Measurements from ENCODE around the gene SMIM24.

SMIM24 gene

GRCh38 chr19:3504735-3505134 lies 24.4 kb upstream of the SMIM24 start:
- no peak for DNase-seq (ENCODE audit: extremely low read depth, low read depth)
- H3K4me3 ChIP-seq (replicated peaks; ENCODE audit: low read depth, low read length), result no peak overlapping the region
- TF ChIP-seq, protein P1, sequence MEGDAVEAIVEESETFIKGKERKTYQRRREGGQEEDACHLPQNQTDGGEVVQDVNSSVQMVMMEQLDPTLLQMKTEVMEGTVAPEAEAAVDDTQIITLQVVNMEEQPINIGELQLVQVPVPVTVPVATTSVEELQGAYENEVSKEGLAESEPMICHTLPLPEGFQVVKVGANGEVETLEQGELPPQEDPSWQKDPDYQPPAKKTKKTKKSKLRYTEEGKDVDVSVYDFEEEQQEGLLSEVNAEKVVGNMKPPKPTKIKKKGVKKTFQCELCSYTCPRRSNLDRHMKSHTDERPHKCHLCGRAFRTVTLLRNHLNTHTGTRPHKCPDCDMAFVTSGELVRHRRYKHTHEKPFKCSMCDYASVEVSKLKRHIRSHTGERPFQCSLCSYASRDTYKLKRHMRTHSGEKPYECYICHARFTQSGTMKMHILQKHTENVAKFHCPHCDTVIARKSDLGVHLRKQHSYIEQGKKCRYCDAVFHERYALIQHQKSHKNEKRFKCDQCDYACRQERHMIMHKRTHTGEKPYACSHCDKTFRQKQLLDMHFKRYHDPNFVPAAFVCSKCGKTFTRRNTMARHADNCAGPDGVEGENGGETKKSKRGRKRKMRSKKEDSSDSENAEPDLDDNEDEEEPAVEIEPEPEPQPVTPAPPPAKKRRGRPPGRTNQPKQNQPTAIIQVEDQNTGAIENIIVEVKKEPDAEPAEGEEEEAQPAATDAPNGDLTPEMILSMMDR (IDR thresholded peaks at IDR 0.05; ENCODE audit: low read depth, low read length, missing control alignments), result no peak

GRCh38 chr19:3503036-3503572 lies 22.8 kb upstream of the SMIM24 start:
- TF ChIP-seq, protein P1 (IDR thresholded peaks at IDR 0.05; ENCODE audit: low read depth, low read length, missing control alignments), result no peak
- no peak overlapping the region for H3K4me3 ChIP-seq (replicated peaks; ENCODE audit: low read depth, low read length)
- DNase-seq (ENCODE audit: extremely low read depth, low read depth), result no peak

- TF ChIP-seq, protein P1 (IDR thresholded peaks at IDR 0.05; ENCODE audit: low read depth, low read length, missing control alignments), result no peak
- no peak for DNase-seq (ENCODE audit: extremely low read depth, low read depth)
- H3K4me3 ChIP-seq (replicated peaks; ENCODE audit: low read depth, low read length), result no peak overlapping the region
Observed at GRCh38 chr19:3501780-3502179, 21.5 kb upstream of the SMIM24 start.

DNA sequence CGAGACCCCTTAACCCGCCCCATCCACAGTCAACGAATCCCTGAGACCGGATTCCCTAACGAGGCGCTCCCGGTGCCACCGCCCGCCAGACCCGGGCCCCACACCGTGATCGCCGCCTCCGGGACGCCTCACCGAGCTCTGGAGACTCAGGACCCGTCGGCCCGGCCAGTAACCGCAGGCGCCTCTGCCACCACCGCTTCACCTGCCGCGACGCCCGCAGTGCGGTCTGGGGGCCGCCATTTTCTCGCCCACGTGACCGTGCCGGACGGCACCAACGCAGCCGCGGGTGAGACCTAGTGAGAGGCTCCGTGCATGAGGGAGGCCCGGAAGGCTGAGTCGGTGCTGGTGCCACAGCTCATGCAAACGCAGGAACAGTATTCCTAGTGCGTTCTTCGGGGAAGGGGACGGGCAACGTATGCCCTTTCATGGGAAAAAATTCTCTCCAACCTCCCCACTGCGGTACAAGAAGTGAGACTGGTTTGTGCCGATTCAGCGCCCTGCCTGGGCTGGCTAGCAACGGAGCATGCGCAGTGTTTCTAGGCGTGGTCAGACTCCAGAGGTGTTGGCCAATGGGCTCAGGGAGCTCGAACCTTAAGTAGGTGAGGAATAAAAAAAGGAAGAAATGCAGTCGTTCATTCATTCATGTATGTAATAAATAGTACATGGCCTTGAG lies 20.2 kb upstream of the SMIM24 start, which contains the start of gene DOHH:
TSS of gene DOHH (minus strand) at position 246 of the 673 bp plus-strand sequence. CDS start 3,860 bp downstream, outside the sequence.
- peak within 1 kb of the TSS; percentile 100 for H3K4me3 ChIP-seq (replicated peaks; ENCODE audit: low read depth, low read length)
- peak; percentile 97 for DNase-seq (ENCODE audit: extremely low read depth, low read depth)
- TF ChIP-seq, protein P1 (IDR thresholded peaks at IDR 0.05; ENCODE audit: low read depth, low read length, missing control alignments), result no peak

DNA sequence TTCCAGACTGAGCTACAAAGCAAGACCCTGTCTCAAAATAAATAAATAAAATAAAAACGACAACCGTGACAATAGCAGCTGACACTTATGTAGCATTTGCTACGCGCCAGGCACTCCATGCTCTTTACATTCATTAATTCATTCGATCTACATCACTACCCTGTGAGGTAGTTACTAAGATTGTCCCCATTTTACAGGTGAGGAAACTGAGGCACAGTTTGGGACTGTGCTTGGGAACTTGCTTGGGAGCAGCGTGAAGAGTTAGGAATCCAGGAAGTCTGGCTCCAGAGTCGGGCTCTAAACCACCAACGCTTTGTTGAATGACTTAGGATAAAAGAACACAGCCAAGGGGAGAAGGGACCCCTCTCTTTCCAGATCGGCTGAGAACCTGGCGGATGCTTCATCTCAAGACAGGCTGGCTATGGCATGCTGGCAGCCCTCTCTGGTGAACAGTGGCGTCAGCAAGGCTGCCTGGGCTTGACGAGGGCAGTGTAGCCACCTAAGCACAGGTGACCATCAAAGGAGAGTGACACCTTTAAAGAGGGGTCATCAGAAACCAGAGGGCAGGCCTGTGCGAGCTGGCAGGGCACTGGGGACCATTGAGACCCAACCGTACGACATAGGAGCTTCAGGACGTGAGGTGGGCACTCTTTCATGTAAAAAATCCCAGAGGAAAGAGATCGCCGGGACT lies 19.6 kb upstream of the SMIM24 start:
- TF ChIP-seq, protein P1 (IDR thresholded peaks at IDR 0.05; ENCODE audit: low read depth, low read length, missing control alignments), result no peak
- no peak for DNase-seq (ENCODE audit: extremely low read depth, low read depth)
- peak overlapping the region; percentile 100 for H3K4me3 ChIP-seq (replicated peaks; ENCODE audit: low read depth, low read length)

GRCh38 chr19:3497757-3498520 lies 17.6 kb upstream of the SMIM24 start:
- DNase-seq (ENCODE audit: extremely low read depth, low read depth), result no peak
- TF ChIP-seq, protein P1 (IDR thresholded peaks at IDR 0.05; ENCODE audit: low read depth, low read length, missing control alignments), result no peak
- H3K4me3 ChIP-seq (replicated peaks; ENCODE audit: low read depth, low read length), result no peak overlapping the region
